ENCODE results near the gene MAGOH.
A peak's percentile ranks its signal among the peaks of the same experiment; 100 is the strongest.

MAGOH gene

DNA sequence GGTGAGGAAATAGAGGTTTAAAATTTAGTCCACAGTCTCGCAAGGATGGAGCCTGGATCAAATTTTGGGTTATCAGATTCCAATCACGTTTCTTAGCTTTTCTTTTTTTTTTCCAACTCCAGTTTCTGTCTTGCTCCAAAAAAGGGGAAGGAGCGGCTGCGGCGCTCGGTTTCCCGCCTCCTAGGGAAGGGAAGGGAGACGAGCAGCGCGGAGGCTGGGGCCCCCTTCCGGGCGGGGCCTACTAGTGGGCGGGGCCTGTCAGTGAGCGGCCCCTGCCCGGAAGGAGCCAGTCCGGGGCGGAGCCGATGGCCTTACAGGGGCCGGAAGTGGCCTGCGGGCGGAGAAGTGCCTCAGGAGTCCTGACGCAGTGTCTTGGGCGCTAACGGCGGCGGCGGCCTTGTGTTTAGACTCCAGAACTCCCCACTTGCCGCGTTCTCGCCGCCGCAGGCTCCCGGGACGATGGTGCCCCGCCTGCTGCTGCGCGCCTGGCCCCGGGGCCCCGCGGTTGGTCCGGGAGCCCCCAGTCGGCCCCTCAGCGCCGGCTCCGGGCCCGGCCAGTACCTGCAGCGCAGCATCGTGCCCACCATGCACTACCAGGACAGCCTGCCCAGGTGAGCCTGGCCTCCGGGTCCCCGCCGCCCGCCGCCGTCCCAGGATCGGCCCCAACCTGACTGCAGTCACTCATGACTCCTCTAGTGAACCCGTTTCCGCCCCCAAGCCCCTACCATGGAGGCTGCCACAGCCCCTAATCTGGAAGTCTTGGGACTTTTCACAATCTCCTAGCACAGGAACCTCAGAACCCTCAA, 41.6 kb downstream of the MAGOH start, which contains the start of gene CPT2:
CPT2 (plus strand) TSS at position 340 of the 806 bp plus-strand sequence; CDS start at position 460, 120 bp downstream.
- TF ChIP-seq, protein P1, sequence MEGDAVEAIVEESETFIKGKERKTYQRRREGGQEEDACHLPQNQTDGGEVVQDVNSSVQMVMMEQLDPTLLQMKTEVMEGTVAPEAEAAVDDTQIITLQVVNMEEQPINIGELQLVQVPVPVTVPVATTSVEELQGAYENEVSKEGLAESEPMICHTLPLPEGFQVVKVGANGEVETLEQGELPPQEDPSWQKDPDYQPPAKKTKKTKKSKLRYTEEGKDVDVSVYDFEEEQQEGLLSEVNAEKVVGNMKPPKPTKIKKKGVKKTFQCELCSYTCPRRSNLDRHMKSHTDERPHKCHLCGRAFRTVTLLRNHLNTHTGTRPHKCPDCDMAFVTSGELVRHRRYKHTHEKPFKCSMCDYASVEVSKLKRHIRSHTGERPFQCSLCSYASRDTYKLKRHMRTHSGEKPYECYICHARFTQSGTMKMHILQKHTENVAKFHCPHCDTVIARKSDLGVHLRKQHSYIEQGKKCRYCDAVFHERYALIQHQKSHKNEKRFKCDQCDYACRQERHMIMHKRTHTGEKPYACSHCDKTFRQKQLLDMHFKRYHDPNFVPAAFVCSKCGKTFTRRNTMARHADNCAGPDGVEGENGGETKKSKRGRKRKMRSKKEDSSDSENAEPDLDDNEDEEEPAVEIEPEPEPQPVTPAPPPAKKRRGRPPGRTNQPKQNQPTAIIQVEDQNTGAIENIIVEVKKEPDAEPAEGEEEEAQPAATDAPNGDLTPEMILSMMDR (IDR thresholded peaks at IDR 0.05; ENCODE audit: borderline replicate concordance, insufficient read depth, low read depth, low read length): no peak
- peak within 1 kb of the TSS; percentile 80 for H3K4me3 ChIP-seq (ENCODE audit: low read depth, low read length)

DNA sequence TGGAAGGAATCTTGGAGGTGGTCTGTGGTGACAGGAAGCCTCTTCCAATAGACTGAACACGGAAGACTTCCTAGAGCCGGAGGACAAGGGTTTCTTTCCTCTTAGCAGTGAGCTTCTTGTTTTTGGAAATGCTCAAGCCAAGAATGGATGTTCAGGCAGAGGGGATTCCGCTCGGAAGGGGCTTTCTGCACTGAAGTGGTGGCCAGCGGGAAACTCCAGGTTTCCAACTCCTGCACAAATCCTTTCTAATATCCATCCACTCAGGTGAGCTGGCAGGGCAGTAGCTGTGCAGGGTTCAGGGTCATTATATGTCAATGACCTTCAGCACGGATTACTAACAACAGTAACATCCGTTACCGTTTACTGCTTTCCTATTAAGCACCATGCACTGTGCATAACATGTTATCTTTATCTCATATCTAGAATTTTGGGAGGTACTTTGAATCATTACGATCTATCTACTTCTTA, 42.3 kb downstream of the MAGOH start:
- TF ChIP-seq, protein P1 (IDR thresholded peaks at IDR 0.05; ENCODE audit: borderline replicate concordance, insufficient read depth, low read depth, low read length): no peak
- no peak overlapping the region for H3K4me3 ChIP-seq (ENCODE audit: low read depth, low read length)

DNA sequence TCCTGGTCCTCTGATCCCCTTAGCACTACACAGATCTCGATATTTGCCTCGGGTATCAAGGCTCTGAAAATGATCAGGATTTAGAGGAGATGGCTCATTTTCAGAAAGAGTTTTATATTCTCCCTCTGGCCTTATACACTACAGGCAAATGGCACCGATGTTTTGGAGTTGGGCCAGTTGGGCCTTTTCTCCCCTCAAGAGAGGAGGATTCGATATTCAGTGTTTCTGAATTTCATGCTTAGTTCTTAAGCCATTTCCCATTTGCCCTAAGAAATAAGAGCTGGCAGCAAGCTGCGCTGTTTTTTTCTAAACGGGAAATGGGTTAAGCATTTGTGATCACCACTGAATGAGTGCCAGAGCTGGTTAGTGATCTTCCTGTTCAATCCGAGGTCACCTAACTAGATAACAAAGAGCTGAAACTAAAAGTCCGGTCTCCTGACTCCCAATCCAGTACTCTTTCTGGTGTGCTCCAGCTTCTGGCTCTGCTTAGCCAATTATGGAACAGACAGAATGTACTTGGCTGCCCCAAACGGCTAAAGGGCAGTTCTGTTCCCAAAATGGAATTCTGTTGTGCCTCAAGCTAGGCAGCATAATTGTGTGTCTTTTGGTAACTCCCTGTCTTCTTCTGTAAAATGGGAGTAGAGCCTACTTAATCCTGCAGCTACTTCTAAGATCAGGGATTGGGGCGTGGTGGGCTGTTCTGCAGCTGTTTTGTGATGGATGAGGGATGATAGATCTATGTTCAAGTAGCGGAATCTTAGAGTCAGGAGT, 42.9 kb downstream of the MAGOH start:
- H3K4me3 ChIP-seq (ENCODE audit: low read depth, low read length): no peak overlapping the region
- TF ChIP-seq, protein P1 (IDR thresholded peaks at IDR 0.05; ENCODE audit: borderline replicate concordance, insufficient read depth, low read depth, low read length): no peak

DNA sequence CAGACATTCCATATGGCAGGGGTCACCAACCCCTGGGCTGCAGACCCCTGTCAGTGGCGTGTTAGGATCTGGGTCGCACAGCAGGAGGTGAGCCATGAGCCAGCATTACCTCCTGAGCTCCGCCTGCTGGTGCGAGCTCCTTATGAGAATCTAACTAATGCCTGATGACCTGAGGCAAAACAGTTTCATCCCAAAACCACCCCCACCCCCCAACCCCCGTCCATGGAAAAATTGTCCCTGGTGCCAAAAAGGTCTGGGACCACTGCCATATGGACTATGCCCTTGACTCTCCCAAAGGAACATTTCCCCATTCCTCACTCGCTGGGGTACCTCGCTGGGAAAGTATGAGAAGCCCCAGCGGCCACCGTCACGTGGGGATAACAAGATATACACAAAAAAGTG, 48.1 kb downstream of the MAGOH start:
- TF ChIP-seq, protein P1 (IDR thresholded peaks at IDR 0.05; ENCODE audit: borderline replicate concordance, insufficient read depth, low read depth, low read length): no peak
- H3K4me3 ChIP-seq (ENCODE audit: low read depth, low read length): no peak overlapping the region

DNA sequence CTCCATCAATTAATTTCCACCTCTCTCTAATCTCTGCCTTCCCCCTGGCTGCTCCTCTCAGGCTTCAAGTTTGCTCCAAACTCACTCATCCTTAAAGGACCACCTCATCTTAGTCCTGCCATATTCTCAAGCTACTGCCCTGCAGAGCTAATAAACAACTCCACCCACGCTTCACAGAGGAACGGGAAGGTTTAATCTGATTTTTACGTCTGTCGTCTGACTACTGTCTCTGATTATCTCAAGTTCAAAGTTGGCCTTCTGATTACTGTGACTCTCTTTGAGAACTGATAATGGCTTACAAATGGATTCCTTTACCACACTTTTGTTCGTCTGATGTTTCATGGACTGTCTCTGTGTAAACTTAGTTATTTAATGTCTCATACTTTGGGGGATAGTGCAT, 49.3 kb downstream of the MAGOH start:
- H3K4me3 ChIP-seq (ENCODE audit: low read depth, low read length): no peak overlapping the region
- TF ChIP-seq, protein P1 (IDR thresholded peaks at IDR 0.05; ENCODE audit: borderline replicate concordance, insufficient read depth, low read depth, low read length): no peak

DNA sequence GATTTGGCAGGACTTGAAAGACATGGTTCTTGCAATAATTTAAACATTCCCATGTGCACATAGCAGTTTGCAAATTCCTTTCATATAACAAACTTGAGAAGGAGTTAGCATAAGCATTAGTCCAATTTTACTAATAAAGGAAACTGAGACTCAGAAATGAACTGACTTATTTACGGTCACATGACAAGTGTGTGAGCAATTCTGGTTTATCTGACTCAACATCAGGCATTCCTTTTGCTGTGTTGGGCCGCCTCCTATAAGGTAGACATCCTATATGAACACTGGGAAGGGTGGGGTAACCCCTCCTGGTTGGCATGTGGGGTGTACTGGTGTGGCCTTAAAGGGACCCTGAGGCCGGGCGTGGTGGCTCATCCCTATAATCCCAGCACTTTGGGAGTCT, 50.2 kb downstream of the MAGOH start:
- no peak overlapping the region for H3K4me3 ChIP-seq (ENCODE audit: low read depth, low read length)
- TF ChIP-seq, protein P1 (IDR thresholded peaks at IDR 0.05; ENCODE audit: borderline replicate concordance, insufficient read depth, low read depth, low read length): no peak

All from GM12875 (cell line).